HG03095 (cell line): ENCODE measurements around the gene CYP4F2.
"Not testable (repeated sequence)": the region's sequence is repeated elsewhere in the genome, so short reads cannot be mapped to it uniquely, and the experiment has no call there.

Source experiments
- ATAC-seq: cut with Tn5 transposase; IDR thresholded peaks from one replicate; pipeline ENCODE4 v1.9.1; 2021; ENCODE audit warnings: moderate library complexity; ENCODE audit not compliant: unreplicated experiment

The CYP4F2 gene, protein sequence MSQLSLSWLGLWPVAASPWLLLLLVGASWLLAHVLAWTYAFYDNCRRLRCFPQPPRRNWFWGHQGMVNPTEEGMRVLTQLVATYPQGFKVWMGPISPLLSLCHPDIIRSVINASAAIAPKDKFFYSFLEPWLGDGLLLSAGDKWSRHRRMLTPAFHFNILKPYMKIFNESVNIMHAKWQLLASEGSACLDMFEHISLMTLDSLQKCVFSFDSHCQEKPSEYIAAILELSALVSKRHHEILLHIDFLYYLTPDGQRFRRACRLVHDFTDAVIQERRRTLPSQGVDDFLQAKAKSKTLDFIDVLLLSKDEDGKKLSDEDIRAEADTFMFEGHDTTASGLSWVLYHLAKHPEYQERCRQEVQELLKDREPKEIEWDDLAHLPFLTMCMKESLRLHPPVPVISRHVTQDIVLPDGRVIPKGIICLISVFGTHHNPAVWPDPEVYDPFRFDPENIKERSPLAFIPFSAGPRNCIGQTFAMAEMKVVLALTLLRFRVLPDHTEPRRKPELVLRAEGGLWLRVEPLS

GRCh38 chr19:15897738-15898276, at the start of gene CYP4F2:
CYP4F2 (minus strand) TSS chr19:15898074; CDS start chr19:15897611, 463 bp downstream.
- no peak for ATAC-seq

- ATAC-seq, result no peak
These were observed 47.4 kb upstream of the CYP4F2 start for GRCh38 chr19:15945301-15945700.

DNA sequence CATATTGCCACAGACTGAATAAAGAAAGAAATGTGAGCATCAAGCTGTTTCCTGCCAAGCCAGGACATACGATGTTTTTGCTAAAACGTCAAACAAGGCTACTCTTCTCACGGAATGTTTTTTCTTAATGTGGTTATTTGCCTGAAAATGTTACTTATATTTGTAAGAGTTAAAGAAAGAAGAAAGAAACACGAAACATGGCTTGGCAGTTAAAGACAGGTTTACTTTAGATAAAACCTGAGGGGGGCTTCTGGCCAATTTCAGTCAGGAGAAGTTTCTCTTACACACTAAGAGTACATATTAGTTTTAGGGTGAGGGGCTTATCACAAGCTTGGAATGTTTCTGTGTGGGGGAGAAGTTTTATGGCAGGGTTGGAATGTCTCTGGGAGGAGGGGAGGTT, 46.5 kb upstream of the CYP4F2 start:
- no peak for ATAC-seq

GRCh38 chr19:15937771-15938170, 39.9 kb upstream of the CYP4F2 start:
- no peak for ATAC-seq

DNA sequence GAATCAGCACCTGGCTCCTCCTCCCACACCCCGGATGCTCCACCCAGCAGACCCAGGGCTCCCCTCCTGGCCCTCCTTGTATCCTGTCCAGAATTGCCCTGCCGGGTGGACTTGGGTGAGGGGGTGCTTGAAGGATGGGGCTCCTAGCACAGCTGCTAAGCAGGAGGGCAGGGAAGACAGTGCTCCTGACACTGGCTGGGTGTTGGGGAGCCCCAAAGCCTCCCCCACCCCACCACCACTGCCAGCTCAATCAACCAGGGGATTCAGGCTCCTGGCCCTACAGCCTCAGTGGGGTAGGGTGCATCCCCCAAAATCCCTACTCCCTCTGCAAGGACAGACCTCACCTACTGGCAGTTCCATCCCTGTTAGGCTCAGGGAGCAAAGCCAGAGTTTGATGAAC, 39.1 kb upstream of the CYP4F2 start:
- ATAC-seq, result no peak

DNA sequence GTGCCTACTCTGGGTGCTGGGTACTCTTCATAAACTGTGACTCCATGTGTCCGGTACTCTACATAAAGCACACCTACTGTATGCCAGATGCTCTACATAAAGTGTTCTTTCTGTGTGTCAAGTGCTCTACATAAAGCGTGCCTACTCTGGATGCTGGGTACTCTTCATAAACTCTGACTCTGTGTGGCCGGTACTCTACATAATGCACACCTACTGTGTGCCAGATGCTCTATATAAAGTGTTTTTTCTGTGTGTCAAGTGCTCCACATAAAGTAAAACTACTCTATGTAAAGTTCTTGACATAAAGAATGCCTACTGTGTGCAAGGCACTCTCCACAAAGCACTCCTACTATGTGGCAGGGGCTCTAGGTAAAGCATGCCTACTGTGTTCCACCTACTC, 38.3 kb upstream of the CYP4F2 start:
- ATAC-seq, result no peak

DNA sequence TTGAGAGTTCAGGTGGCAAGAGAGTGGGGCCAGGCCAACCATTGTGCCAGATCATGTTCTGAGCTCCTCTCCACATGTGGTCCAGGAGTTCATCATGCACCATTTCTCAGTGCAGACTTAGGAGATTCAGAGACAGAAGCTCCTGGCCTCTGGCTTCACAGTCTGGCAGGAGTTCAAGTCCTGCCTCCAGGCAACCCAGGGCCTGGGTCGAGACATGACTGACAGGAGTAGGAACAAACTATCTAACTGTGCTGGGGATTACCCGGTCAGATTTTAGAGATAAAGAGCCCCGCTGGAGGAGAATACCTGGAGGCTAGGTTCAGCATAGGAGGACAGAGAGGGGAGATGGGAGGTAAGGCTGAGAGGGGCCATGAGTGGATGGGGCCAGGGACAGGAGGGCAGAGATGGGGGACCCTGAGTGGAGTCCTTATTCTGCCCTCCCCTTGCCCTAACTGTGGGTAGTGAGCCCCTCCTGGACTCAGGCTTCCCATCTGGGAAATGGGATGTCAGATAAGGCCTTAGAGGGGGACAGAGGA, 37.4 kb upstream of the CYP4F2 start:
- ATAC-seq, result no peak

DNA sequence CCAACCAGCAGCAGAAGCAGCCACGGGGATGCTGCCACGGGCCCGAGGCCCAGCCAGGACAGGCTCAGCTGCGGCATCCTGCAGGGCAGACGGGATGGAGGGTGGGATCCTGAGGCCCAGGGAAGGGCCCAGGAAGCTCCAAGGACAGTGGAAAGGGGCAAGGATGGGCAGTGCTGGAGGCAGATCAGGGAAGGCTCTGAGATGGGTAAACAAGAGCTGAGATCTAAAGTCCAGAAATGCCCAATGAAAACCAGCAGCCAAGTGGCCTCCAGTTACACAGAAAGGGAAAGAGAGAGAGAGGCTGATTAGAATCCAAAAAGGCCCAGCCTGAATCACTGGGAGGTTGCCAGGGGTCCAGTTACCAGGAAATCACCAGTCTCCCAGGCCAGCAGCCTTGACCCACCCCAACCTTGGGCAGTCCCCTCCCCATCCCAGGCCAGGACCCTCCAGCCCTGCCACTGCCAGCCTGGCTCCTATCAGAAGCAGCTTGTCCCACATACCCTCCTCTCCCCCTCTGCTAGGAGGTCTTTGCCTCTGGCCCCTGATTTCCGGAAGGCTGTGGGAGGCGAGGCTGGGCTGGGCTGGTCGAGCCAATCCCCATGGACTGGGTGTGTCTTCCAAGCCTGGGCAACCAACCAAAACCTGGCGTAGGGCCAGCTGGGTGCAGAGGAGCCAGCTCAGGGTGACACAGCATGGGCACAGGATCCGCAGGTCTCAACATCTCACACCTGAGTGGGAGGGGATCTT, 36.6 kb upstream of the CYP4F2 start, which contains the start of gene CYP4F11:
CYP4F11 (minus strand) TSS at position 198 of the 747 bp plus-strand sequence; CDS start at position 77, 121 bp downstream.
- no peak for ATAC-seq

DNA sequence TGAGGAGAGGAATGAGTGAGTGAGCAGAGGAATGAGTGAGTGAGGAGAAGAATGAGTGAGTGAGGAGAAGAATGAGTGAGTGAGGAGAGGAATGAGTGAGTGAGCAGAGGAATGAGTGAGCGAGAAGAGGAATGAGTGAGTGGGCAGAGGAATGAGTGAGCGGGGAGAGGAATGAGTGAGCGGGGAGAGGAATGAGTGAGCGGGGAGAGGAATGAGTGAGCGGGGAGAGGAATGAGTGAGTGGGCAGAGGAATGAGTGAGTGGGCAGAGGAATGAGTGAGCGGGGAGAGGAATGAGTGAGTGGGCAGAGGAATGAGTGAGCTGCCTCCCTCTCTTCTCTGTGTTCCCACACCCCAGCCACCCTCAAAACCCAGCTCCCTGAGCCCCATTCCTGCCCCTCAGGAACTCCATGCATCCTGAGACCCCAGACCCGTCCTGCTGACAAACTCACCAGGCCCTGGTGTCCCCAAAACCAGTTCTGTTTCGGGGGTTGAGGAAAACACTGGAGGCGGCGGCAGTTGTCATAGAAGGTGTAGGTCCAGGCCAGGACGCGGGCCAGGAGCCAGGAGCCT, 36.0 kb upstream of the CYP4F2 start:
- ATAC-seq, result not testable (repeated sequence)

- no peak for ATAC-seq
These were observed 30.4 kb upstream of the CYP4F2 start for GRCh38 chr19:15928321-15928720.

DNA sequence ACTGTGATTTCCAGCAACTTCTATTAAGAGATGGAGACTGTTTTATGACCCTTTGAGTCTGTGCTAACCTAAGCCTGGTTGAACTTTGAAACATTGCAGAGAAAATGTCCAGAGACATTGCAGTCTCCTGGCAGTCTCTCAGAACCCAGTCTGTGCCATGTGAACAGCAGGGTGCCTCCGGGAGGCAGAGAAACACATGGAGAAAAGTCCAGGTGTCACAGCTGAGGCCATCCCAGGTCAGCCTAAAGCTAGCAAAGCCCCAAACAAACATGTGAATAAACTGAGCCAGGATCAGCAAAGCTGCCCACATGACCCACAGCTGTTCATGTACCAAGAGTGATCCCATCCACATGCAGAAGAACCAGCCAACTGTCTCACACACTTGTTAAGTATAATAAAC, 28.6 kb upstream of the CYP4F2 start:
- ATAC-seq, result no peak

DNA sequence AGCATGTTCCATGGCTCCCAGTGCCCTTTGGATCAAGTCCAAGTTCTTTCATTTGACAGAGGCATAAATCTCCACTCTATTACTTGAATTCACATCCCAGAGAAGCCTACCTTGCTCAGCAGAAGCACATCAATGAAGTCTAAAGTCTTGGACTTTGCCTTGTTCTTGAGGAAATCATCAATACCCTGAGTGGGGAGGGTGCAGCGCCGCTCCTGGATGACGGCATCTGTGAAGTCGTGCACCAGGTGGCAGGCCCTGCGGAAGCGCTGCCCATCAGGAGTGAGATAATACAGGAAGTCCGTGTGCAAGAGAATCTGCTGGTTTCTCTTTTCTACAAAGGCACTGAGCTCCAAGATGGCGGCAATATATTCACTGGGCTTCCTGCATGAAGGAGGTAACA, 25.8 kb upstream of the CYP4F2 start:
- no peak for ATAC-seq

- no peak for ATAC-seq
These were observed 24.1 kb upstream of the CYP4F2 start for GRCh38 chr19:15922021-15922420.

- no peak for ATAC-seq
These were observed 21.4 kb upstream of the CYP4F2 start for GRCh38 chr19:15919243-15919642.

DNA sequence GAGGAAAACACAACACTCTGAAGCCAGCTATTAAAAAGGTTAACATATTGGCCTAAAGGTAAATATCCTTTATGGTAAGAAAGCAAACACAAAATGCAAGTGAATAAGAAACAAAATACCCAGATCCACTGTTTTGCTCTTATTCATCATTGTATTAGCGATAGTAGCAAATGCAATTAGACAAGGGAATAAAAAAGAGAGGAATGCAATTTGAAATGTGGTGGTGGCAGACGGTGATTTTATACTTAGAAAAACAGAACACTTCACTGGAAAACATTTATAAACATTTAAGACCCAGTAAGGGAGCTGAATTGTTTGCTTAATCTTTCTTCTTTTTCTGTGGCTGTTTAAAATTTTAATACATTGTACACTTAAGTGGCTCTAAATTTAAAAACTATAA, 17.2 kb upstream of the CYP4F2 start:
- ATAC-seq, result no peak

- no peak for ATAC-seq
These were observed 16.0 kb upstream of the CYP4F2 start for GRCh38 chr19:15913830-15914229.

DNA sequence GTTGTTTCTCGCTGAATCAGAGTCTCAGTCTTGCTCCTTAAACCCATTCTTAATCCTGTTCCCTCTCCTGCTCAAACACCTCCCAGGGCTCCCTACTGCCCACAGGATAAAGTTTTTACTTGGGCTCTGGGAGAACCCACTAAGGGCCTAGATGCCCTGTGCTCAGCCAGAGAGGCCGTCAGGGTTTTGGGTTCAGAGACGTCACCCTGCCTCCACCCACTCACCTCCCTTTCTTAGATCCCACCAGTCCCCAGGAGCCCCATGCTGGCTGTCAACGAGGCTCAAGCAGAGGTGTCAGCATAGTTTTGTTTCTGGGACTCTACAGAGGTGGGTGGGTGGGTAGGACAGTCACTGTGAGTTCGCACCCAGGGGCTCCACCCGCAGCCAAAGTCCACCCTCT, 15.5 kb upstream of the CYP4F2 start:
- ATAC-seq, result no peak

DNA sequence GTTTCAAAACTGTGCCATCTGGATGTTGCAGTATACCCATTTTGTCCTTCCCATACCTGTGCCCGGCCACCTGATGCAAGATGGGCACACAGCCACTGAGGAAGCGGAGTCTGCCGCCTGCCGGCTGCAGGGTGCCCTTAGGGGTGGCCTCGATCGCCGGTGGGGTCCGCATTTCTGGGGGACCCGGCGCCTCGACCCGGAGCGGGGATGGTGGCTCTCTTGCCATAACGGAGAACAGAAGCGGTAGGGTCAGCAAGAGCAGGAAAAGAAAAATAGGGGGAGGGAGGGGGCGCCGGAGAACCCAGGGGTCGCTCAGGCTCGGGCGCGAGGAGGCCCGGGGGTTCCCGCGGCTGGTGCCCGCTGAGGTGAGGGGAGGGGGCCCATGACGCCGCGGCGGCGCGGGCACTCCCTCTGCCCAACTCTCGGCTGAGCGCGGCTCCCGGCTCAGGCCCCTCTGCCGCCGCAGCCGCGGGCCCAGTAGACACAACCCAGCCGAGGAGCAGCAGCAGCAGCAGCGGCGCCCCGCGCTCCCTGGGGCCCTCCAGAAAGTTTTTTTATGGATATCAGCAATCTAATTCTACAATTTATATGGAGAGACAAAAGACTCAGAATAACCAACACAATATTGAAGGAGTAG, 13.8 kb upstream of the CYP4F2 start:
- no peak for ATAC-seq

DNA sequence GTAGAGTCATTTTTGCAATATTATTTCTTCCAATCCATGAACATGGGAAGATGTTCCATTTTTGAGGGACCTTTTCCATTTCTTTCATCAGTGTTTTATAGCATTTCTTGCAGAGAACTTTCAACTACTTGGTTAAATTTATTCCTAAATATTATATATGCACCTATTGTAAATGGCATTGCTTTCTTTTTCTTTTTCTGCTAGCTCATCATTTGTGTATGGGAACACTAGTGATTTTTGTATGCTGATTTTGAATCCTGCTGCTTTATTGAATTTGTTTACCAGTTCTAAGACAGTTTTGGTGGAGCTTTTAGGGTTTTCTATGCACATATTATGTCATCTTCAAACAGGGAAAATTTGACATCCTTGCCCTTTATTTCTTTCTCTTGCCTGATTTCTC, 7.2 kb upstream of the CYP4F2 start:
- ATAC-seq, result no peak

DNA sequence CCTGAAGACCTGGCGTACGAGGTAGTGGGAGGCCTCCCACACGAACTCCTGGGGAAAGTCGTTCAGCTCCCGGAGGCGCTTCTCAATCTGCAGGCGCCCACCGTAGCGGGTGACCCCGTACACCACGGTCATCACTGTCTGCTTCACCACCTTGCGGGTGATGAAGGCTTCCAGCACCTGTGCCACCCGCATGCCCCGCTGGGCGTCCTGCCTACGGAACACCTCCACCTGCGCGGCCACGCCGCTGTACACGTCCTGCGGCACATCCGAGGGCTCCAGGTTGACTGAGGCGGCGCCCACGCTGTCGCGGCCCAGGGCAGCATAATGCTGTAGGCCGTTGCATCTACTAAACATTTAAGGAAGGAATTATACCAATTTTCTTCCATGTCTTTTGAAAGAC, 5.0 kb upstream of the CYP4F2 start:
- not testable (repeated sequence) for ATAC-seq

DNA sequence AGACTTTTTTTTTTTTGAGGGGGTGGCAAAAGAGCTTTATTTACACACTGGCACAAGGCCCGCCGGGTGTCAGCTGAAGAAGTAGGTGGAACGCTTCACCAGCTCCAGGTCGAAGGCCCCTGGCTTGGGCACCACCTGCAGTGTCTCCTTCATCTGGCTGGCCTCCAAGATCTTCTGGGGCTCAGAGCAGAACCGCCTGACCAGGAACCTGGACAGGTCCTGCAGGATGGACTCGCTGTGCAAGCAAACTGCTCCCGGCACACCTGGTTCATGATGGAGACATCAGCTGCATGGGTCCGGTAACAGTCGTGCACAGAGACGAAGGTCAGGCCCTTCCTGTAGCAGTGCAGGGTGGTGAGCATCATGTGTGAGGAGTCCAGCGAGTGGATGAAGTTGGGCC, 4.4 kb upstream of the CYP4F2 start:
- ATAC-seq, result no peak
